Renal pelvis (tissue), 4 donors: Measurements from ENCODE around the gene GEN1. TPM values are rescaled to one million over a fixed set of nuclear protein-coding genes. Genes with fewer than 3 reads are reported as not detected.

Source experiments
- DNase-seq: peaks from one replicate; pipeline ENCODE4 v3.0.0-alpha.2; 2013
- polyA plus RNA-seq, 3 donors: library from polyadenylated mRNA; unstranded; fragments of 120-200 nt; gene quantifications; one replicate each; pipeline ENCODE4 v1.2.1, GENCODE V29; 2013; ENCODE audit not compliant: insufficient read length in 3 of 3

Gene GEN1
- polyA plus RNA-seq, 3 donors, result 10.6 to 16.5 (median 15.3) TPM

DNA sequence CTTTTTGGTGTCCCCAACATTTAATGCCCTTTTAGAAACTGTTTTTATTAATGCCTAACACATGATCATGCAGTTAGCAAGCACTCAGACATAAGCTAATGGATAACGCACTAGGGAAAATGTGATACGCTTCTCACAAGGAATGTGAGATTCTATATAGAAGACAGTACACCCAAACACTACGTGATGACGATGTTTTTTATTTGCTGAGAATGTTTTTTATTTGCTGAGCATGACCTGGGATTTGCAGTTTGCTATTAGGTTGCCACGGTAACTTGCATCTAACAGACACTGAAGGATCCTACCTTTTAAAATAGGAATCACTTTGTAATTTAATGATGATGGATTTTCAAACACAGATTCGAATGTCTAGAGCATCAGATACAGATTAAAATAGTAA lies 5.2 kb upstream of the GEN1 start:
- no peak for DNase-seq

DNA sequence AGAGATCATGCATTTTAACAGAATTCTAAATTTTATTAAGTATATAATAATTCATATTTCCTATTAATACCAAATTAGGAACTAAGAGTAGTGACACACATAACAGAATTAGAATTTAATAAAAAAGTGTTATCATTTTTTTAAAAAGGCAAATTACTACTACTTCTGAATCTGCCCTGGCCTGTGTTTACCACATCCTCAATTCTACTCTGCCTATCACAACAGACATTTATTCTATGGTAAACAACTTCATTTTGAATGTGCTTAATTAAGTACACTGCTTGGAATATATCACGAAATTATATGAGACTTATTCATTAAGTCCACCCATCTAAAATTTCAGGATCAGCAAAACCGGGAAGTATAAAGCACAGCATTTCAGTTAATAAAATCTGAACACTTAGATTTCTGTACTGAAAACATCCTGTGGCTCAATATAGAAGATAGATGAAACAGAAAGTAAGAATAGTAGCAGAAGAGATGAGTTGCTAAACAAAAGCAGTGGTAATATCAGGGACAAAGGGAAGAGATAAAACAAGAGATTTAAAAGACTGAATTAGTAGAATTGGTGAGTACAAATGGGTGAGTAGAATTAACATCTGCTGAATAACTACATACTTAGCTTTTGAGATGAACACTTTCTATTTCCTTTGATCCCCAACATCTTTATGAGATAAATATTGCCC lies 4.0 kb upstream of the GEN1 start:
- DNase-seq, result no peak

DNA sequence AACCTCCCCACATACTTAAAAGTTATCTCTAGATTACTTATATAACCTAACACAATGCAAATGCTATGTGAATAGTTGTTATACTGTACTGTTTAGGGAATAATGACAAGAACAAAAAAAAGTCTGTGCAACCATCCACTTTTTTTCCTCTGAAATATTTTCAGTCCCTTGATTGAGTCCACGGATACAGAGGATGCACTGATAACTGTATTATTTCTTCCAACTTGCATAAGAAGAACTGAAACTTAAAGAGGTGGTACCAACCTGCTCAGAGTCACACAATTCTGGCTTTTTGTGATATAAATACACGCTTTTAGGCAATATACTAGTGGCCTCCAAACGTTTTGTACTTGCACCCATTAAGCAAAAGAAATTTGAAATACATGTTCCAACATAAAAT lies 1.7 kb upstream of the GEN1 start:
- no peak for DNase-seq

DNA sequence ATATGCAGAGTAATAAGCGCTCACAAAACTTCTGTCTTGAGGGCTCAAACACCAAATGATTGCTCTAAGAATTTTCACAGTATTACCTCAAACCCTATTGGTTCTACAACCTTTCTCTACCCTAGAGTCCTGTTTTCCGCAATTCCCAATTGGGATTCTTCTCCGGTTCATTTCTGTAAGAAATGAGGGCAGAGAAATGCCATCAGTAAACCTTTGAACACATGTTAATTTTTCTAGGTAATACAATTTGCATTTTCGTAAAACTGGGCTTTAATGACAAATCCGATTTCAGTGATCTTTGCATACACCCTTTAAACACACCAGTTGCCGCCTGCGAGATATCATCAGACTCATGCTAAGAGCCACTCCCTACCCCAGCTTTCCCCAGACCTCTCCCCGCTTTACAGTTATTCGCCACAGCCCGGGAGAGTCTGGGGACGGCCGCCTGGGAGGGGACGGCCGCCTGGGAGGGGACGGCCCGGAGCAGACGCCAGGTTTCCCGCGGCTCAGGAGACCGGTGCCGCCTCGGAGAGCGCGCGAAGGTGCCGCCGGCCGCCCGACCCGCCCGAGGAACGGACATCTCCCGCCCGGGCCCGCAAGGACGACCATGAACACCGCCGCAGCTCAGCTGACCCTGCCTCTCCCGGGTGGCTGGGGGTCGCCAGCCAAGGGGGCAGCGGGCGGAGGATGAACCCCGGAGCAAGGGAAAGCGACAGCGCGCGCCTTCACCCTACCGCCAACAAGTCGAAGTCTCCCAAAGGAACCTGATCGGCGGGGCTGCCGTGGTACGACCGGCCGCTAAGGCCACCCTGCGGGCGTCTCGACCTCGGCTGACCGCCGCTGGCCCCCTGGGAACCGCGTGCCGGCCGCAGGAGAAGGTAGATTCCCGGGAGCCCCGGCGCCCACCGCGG lies 791 bp upstream of the GEN1 start:
- DNase-seq, result peak; percentile 67

DNA sequence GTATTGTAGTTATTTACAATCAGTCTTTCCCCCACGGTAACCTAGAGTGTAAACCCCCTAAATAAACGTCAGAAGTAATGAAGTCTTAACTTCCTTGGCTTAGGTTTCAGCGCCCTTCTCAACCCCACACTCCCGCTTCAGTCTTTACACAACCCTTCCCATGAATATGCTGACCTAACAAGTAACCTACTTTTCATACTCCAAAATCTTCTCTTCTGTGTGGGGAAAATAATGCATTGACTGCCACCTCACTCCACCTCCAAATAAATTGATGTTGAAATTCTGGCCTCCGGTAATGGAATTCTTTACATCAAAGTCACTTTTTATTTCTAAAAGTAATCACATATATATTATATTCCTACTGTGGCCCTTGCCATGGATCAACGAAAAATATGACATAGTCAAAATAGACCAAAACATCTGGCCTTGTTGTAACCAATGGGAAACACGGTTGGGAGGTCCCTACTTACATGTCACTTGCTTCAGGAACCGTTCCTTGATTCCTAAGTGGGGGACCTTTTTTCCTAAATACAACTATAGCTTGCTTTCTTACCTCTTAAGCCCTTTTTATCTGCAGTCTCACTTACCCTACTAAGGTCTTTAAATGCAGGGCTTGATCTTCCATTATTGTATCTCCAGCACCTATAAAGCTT lies 961 bp downstream of the GEN1 start:
- DNase-seq, result no peak

DNA sequence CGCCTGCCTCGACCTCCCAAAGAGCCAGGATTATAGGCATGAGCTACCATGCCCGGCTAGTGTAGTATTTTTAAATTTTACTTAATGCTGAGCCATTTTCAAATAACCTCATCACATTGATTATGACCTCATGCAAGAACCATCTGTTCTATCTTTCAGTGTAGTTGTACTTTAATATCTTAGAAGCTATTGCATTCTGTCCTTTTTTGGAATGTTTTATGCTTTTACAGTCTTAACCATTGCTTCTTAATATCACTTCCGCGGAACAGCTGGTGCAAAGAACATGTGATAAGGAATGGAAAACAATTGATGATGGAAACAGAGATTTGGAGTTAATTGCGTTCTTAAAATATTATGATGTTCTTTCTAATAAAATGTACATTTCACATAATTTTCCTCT lies 2.7 kb downstream of the GEN1 start:
- no peak for DNase-seq

DNA sequence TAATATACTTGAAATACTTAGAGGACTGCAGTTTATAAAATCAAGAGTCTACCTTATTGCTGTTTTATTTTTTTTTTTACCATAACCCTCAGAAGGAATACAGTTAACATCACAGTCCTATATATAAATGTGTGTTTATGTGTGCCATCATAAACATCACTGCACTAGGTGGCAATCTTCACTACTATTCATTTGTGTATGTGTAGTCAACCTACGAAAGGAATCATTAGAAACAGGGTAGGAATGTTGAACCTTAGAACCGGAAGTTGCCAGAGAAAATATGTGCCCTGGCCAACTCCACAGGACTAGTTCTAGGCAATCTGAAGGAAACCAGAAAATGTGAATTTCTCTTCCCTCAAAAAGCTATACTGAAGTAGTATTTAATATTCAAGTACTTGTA lies 3.4 kb downstream of the GEN1 start:
- DNase-seq, result no peak

DNA sequence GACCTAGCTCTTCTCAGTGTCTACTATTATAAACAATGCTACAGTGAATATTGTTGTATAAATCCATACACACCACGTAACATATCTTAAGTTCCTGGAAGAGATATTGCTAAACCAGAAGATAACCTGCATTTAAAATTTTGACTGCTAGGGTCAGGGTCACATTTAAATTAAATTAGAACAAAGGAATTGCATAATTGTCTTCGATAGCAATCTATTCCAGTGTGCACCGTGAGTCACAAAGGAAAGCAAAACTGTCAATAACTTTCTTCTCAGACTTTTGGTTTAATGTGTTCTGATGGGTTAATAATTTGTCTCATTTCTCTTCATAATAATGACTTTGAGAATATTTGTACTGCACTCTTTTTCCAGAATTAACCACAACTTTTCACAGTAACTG lies 4.2 kb downstream of the GEN1 start:
- DNase-seq, result no peak

DNA sequence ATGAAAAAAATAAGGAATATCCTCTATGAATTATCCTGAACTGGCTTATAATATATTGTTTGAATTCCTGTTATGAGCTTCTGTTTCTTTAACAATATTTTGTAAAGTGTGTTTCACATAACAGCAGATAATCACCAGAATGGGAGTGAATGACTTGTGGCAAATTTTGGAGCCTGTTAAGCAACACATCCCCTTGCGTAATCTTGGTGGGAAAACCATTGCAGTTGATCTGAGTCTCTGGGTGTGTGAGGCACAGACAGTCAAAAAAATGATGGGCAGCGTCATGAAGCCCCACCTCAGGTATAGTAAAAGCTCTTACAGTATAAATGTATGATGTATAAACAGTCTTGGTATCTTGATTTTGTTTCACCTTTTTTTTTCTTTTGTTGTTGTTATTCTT lies 5.9 kb downstream of the GEN1 start:
- DNase-seq, result no peak

DNA sequence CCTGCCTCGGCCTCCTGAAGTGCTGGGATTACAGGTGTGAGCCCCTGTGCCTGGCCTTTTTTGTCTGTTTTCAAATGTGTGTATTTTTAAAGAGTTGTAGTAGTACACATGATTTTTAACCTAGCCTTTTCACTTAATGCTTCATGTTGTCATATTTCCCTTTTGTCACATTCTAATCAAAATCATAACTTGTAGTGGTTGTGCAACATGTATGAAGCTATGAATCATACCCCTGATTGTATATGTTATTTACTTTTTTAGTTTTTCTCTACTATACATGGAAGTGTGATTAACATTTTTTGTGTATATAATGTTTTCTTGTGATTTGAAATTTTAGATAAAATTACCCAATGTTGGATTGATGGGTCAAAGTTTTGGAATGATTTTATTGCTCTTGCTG lies 8.5 kb downstream of the GEN1 start:
- no peak for DNase-seq

DNA sequence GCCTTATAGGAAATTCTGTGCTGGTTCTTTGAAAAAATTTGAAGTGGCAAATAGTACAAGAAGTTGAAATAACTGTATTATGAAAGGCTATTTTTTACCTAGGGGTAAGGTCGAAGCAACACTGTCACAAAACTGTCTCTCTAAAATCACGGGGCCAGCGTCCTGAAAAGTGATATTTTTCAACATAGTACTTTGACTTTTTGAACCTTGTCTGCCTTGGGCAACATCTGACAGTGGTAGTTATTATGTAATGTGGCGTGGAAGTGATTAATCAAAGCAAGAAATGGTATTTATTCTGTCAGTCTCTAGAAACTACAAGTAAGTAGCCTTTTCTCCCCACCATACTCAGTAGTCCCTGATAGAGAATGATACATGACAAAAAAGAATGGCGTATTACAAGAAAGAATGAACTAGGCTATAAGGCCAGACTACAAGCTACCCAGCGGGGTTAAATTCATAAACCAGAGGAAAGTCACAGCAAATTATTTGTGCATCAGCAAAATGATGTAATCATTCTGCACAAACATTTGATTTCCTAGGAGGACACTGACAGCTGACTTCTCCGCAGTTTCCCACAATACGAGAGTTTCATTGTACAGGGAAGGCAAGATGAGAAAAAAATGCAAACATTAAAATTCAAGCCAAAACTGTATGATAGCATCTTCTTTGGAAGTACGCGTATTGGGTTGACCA lies 9.8 kb downstream of the GEN1 start:
- no peak for DNase-seq

DNA sequence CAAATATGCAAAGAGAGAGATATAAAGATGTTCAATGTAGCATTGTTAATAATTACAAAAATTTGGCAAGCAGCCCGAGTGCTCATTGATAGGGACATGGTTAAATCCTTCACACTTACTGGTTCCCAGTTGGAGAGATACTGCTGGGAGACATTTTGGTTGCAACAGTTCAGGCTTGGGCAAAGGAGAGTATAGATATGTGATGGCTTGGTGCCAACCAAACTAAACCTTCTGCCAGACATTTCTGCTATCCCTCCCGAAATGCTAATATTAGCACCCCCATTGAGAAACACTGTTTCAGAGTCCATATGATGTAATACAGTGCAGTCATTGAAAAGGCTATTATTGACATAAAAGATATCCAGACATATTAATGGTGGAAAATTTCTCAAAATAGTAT lies 11.5 kb downstream of the GEN1 start:
- DNase-seq, result no peak

DNA sequence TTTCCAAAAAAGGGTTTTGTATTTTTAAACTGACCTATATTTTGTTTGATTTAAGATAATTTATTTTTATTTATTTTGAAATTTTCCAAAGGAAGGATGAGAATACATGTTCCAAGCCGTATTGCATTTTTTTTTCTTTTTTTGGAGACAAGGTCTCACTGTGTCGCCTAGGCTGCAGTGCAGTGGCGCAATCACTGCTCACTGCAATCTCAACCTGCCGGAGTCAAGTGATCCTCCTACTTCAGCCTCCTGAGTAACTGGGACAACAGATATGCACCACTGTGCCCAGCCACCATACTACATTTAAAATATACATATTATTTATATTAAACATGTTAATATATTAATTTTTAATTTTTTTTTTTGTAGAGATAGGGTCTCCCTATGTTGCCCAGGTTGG lies 15.0 kb downstream of the GEN1 start:
- no peak for DNase-seq

DNA sequence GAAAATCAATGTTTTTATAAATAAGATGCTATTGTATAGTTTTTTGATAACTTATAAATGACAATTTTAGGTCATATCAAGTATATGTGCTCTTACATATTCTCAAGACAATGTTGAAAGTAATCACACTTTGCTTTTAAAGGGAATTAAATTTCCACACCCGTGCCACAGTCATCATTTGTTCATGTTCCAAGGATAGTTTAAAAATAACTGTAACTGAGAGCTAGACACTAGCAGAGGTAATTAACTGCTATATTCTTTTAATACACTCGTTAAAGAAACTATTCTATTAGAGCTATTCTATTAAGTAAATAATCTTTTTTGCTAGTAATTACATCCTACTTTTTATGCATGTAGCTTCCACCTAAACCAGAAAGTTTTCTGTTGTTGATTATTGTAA lies 18.0 kb downstream of the GEN1 start:
- no peak for DNase-seq

DNA sequence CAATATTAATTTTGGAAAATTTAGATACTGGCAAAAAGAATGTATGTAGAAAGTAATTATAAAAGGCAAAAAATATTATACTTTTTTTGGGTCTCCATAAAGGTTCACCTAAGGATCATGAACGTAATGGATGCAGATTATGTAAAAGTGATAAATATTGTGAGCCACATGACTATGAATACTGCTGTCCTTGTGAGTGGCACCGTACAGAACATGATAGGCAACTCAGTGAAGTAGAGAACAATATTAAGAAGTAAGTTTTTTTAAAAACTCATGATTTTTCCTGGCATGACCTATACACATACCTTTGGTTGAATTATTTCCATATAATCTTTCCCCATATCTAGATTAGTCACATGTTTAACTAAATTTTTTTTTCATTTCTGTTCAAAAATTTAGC lies 18.6 kb downstream of the GEN1 start:
- DNase-seq, result no peak

DNA sequence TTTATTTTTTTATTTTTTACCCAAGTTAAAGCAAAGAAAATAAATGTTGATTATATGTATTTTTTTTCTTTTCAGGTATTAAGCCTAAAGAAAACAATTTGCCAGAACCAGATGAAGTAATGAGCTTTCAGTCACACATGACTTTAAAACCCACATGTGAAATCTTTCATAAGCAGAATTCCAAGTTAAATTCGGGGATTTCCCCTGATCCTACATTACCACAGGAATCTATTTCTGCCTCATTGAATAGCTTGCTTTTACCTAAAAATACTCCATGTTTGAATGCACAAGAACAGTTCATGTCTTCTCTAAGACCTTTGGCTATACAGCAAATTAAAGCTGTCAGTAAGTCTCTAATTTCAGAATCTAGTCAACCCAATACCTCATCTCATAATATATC lies 26.6 kb downstream of the GEN1 start:
- DNase-seq, result no peak

DNA sequence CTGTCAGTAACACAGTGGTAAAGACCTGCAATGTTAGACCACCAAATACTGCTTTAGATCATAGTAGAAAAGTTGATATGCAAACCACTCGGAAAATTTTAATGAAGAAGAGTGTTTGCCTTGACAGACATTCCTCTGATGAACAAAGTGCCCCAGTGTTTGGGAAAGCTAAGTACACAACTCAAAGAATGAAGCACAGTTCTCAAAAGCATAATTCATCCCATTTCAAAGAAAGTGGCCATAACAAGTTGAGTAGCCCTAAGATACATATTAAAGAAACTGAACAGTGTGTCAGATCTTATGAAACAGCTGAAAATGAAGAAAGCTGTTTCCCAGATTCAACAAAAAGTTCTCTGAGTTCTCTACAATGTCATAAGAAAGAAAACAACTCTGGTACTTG lies 27.5 kb downstream of the GEN1 start:
- no peak for DNase-seq

DNA sequence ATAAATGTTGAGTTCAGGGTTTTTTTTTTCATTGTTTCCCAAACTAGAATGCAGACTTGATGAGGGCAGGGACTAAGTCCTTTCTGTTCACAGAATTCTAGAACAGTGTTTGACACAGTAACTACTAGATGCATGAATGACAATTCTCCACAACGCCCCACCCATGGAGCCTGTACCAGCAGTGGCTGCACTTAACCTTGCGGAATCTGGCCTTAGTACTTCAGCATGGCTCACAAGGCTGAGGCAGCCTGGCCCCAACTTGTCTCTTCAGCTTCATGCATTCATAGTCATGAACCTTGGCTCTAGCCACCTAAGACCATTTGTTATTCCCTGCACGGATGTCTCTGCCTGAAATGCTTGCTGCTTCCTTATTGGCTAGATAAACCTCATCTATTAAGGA lies 32.8 kb downstream of the GEN1 start:
- DNase-seq, result no peak

DNA sequence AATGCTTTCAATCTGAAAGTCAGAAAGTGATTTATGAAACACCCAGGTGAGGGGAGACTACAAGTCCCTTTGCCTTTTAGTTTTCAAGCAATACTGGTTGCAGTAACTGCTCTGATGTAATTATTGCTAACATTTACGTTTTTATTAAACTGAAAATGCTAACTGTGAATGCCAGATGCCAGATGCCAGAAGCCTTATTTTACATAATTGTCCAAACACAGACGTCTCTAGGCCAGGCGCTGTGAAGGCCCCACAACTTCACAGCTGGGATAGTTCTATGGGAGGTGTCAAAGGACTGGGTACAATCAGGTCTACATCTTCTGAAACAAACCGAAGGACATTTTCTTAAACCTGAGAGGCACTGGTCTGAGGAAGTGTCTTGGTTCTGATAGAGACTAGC lies 34.8 kb downstream of the GEN1 start:
- DNase-seq, result no peak

DNA sequence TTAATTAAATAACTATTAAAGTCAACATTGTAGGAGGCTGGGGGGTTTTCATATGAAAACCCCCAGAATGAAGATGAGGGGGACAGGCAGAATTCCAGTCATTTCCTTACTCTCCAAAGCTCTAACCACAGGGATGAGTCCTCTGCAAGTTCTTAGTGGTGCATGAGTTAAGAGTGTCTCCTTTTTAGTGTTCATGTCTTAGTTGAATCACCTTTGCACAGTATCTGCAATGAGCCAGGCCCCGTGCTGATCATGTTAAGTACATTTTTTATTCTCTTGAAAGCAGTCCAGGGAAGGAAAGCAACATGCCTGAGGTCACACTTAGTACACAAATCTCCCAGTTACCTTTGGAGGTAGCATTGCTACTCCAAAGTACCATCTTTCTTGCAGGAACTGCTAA lies 36.6 kb downstream of the GEN1 start:
- DNase-seq, result no peak

DNA sequence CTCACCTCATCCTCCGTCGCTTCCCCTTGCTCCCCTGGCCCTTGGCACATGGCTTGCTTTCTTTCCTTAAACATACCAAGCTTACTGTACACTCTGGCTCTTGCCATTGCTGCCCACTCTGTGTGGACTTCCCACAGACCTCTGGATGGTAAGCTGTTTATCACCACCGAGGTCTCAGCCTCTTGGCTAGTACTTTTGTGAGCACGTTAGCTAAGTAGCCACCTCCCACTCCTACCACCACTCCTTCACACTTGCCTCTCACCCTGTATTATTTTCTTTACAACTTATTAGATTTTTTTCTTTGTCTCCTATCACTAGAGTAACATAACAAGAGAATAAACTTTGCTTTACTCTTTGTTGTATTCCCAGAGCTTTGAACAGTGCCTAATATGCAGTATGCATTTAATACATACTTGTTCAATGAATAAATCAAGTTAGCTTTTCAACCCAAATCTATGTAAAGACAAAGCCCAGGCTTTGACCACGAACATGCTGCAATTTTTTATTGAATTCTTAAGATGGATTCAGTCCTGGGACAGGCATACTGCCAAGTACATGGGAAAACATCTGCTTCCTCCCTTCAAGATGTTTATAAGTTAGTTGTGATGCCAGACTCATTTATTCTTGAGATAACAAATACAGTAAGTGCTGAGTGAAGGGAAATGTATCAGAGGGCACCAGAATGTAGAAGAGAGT lies 37.3 kb downstream of the GEN1 start:
- peak; percentile 27 for DNase-seq

DNA sequence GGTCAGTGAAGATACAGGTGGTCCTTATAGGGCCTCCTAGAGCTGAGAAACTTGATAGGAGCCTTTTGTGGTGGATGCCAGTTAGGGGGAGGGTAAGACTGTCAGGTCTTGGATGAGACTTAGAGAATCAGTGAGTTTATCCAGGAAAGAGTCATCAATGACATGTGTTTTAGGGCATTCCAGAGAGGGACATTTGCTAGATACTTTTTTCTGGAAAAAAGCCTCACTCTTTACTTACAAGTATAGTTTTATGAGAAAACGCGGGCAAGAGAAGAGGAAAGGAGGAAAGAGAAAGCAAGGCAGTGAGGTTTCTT lies 37.8 kb downstream of the GEN1 start:
- no peak for DNase-seq
